ENCODE measurements around the gene FBXL15. TPM values are rescaled to one million over a fixed set of nuclear protein-coding genes. Genes with fewer than 3 reads are reported as not detected.

Gene FBXL15
- polyA plus RNA-seq, 1 donor (not counting 4 experiments of a cell fraction or from before 2014, with no cell fraction given): 3.1 TPM

DNA sequence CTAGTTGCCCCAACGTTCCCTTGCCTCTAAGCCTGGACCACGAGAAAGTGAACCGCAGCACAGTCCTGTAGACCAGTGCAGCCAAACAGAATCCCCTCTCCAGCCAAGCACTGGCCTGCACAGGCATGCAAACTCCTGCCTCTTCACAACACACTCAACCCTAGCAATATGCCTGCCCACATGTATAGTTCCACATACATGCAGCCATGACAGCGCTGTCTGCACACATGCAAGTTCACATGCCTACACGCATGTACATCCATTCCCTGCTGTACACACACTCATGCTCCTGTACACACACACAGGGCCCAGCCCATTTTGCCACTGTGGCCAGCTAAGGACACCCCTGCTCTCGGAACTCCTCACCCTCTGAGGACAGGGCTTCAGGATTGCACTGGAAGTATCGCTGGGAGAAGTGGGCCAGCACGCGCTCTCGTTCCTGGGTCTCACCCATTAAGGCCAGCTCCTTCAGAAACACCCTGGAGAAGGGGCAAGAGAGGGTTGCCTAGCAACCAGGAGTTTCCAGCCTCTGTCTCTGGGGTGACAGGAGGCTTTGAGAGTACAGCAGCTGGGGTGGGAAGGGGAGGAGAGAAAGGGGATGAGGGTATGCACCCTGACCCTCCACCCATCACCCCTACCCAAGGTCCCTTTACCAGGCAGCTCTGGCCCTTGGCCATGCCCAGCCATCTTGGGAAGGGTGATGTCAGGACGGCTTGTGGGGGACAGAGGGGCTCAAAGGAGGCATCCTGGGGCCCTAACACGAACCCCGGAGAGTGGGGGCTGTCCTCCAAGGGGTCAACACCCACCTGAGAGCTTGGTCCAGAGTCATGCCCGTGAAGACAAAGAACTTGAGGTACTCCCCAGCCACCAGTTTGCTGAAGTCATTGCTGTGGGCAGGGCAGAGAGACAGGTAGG is 9.0 kb upstream of the FBXL15 start:
- H3K4me3 ChIP-seq (ENCODE audit: control insufficient read depth in 2 of 3, extremely low read depth in 1 of 3, insufficient read depth in 2 of 3, low read depth in 1 of 3, low read length in 3 of 3): no peak overlapping the region
- no peak for TF ChIP-seq EZH2 (IDR thresholded peaks at IDR 0.05; ENCODE audit: low read length)
- TF ChIP-seq, protein P1, sequence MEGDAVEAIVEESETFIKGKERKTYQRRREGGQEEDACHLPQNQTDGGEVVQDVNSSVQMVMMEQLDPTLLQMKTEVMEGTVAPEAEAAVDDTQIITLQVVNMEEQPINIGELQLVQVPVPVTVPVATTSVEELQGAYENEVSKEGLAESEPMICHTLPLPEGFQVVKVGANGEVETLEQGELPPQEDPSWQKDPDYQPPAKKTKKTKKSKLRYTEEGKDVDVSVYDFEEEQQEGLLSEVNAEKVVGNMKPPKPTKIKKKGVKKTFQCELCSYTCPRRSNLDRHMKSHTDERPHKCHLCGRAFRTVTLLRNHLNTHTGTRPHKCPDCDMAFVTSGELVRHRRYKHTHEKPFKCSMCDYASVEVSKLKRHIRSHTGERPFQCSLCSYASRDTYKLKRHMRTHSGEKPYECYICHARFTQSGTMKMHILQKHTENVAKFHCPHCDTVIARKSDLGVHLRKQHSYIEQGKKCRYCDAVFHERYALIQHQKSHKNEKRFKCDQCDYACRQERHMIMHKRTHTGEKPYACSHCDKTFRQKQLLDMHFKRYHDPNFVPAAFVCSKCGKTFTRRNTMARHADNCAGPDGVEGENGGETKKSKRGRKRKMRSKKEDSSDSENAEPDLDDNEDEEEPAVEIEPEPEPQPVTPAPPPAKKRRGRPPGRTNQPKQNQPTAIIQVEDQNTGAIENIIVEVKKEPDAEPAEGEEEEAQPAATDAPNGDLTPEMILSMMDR (optimal IDR thresholded peaks at IDR 0.05 in 1 of 3, IDR thresholded peaks at IDR 0.05 in 1 of 3, conservative IDR thresholded peaks at IDR 0.05 in 1 of 3; ENCODE audit: extremely low read depth in 1 of 3, insufficient read depth in 2 of 3, low read length in 3 of 3): no peak
- no peaks in the 10 kb centered on the region for H3K36me3 ChIP-seq (ENCODE audit: control insufficient read depth in 2 of 2, extremely low read depth in 1 of 2, insufficient read depth in 2 of 2, low read length in 2 of 2)
- no peak overlapping the region for H3K27ac ChIP-seq (ENCODE audit: control insufficient read depth, insufficient read depth, low read length)
- H3K4me2 ChIP-seq (ENCODE audit: control insufficient read depth, extremely low read depth, insufficient read depth, low read depth, low read length): no peak overlapping the region
- DNase-seq (ENCODE audit: low read depth, low spot score) (no peak), FAIRE-seq (no peak)
- H3K79me2 ChIP-seq (ENCODE audit: control insufficient read depth, insufficient read depth, low read length): no peaks in the 10 kb centered on the region
- dilution Hi-C loops (cut with MboI; ENCODE audit: extremely low pct_ligation_motif_present, low sequenced_read_pairs): no loop called here
- no peak overlapping the region for H2AFZ ChIP-seq (ENCODE audit: control insufficient read depth, low read length)
- no peaks in the 10 kb centered on the region for H3K9me3 ChIP-seq (ENCODE audit: control insufficient read depth, low read depth, low read length)
- H4K20me1 ChIP-seq (ENCODE audit: control insufficient read depth, extremely low read depth, insufficient read depth, low read length): no peaks in the 10 kb centered on the region
- no peak overlapping the region for H3K9ac ChIP-seq (ENCODE audit: control insufficient read depth, extremely low read depth, insufficient read depth, low read length)
- H3K27me3 ChIP-seq (ENCODE audit: control insufficient read depth, extremely low read depth, insufficient read depth, low read length): peaks cover 73% of the 10 kb centered on the region
- peaks cover 11% of the 10 kb centered on the region for H3K4me1 ChIP-seq (ENCODE audit: control insufficient read depth, extremely low read depth, insufficient read depth, low read length)
- H3K9me1 ChIP-seq (ENCODE audit: control insufficient read depth, extremely low read depth, insufficient read depth, low read length): no peaks in the 10 kb centered on the region

DNA sequence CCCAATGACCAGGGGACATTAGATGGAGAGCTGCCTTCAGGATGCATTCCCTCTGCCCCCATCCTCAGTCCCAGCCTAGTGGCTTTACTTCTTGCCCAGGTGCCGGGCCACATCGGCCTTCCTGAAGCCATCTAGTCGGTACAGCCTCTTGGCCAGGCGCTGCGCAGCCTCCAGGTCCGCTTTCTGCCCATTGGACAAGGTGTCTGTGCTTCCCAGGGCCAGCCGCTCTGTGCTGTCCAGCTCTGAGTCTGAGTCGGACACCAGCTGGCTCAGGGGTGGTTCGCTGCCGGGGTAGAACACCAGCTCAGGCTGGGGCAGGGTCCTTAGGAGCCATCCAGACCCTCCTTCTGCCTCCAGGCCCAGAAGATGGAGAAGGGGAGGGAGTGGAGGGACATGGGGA is 8.3 kb upstream of the FBXL15 start:
- Histone ChIP-seq H3K4me3 (ENCODE audit: control insufficient read depth in 2 of 3, extremely low read depth in 1 of 3, insufficient read depth in 2 of 3, low read depth in 1 of 3, low read length in 3 of 3) (no peak overlapping the region), H3K4me1 (ENCODE audit: control insufficient read depth, extremely low read depth, insufficient read depth, low read length) (peaks cover 11% of the 10 kb centered on the region), H3K9ac (ENCODE audit: control insufficient read depth, extremely low read depth, insufficient read depth, low read length) (no peak overlapping the region), H4K20me1 (ENCODE audit: control insufficient read depth, extremely low read depth, insufficient read depth, low read length) (no peaks in the 10 kb centered on the region), H3K79me2 (ENCODE audit: control insufficient read depth, insufficient read depth, low read length) (no peaks in the 10 kb centered on the region), H3K4me2 (ENCODE audit: control insufficient read depth, extremely low read depth, insufficient read depth, low read depth, low read length) (no peak overlapping the region), H3K27me3 (ENCODE audit: control insufficient read depth, extremely low read depth, insufficient read depth, low read length) (peaks cover 73% of the 10 kb centered on the region), H2AFZ (ENCODE audit: control insufficient read depth, low read length) (no peak overlapping the region), H3K9me3 (ENCODE audit: control insufficient read depth, low read depth, low read length) (no peaks in the 10 kb centered on the region), H3K27ac (ENCODE audit: control insufficient read depth, insufficient read depth, low read length) (no peak overlapping the region), H3K36me3 (ENCODE audit: control insufficient read depth in 2 of 2, extremely low read depth in 1 of 2, insufficient read depth in 2 of 2, low read length in 2 of 2) (no peaks in the 10 kb centered on the region), H3K9me1 (ENCODE audit: control insufficient read depth, extremely low read depth, insufficient read depth, low read length) (no peaks in the 10 kb centered on the region)
- DNase-seq (ENCODE audit: low read depth, low spot score): no peak
- dilution Hi-C loops (cut with MboI; ENCODE audit: extremely low pct_ligation_motif_present, low sequenced_read_pairs): no loop called here
- TF ChIP-seq, protein P1 (optimal IDR thresholded peaks at IDR 0.05 in 1 of 3, IDR thresholded peaks at IDR 0.05 in 1 of 3, conservative IDR thresholded peaks at IDR 0.05 in 1 of 3; ENCODE audit: extremely low read depth in 1 of 3, insufficient read depth in 2 of 3, low read length in 3 of 3): no peak
- TF ChIP-seq EZH2 (IDR thresholded peaks at IDR 0.05; ENCODE audit: low read length): no peak
- no peak for FAIRE-seq

All from keratinocyte (primary cell).